ENCODE data around the gene PPP1R13B.

Gene PPP1R13B, protein sequence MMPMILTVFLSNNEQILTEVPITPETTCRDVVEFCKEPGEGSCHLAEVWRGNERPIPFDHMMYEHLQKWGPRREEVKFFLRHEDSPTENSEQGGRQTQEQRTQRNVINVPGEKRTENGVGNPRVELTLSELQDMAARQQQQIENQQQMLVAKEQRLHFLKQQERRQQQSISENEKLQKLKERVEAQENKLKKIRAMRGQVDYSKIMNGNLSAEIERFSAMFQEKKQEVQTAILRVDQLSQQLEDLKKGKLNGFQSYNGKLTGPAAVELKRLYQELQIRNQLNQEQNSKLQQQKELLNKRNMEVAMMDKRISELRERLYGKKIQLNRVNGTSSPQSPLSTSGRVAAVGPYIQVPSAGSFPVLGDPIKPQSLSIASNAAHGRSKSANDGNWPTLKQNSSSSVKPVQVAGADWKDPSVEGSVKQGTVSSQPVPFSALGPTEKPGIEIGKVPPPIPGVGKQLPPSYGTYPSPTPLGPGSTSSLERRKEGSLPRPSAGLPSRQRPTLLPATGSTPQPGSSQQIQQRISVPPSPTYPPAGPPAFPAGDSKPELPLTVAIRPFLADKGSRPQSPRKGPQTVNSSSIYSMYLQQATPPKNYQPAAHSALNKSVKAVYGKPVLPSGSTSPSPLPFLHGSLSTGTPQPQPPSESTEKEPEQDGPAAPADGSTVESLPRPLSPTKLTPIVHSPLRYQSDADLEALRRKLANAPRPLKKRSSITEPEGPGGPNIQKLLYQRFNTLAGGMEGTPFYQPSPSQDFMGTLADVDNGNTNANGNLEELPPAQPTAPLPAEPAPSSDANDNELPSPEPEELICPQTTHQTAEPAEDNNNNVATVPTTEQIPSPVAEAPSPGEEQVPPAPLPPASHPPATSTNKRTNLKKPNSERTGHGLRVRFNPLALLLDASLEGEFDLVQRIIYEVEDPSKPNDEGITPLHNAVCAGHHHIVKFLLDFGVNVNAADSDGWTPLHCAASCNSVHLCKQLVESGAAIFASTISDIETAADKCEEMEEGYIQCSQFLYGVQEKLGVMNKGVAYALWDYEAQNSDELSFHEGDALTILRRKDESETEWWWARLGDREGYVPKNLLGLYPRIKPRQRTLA

DNA sequence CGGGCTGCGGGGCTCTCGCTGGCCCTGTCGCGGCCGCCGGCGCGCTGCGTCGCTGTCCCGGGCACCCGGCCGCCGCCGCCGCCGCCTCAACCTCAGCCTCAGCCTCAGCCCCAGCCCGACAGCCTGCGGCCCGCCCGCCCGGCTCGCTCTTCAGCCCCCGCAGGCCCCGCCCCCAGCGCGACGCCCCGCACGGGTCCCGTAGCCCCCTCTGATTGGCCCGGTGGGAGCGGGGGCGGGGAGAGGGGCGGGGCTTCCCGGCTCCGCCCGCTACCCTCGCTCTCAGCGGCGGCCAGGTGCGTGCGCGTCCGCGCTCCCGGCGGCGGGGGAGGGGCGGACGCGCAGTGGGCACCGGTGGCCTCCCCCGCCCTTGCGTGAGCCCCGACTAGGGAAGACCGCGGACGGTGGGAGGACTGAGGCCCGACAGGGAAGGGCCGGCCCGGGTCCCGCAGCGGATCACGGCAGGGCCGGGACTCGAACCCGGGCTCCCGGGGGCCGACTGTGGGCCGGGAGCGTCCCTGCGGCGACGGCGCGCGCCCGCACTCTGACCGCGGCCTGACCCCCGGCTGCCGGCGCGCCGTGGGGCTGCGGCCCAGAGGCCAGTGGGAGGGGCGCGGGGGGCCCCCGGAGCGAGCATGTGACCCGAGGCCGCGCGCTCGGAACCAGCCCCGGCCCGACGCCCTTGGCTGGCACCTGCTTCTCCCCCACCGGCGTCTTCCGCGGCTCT lies at the start of gene PPP1R13B:
TSS of gene PPP1R13B (minus strand) at position 125 of the 724 bp plus-strand sequence. CDS start 268 bp downstream, outside the sequence.
- TF ChIP-seq, protein P1, sequence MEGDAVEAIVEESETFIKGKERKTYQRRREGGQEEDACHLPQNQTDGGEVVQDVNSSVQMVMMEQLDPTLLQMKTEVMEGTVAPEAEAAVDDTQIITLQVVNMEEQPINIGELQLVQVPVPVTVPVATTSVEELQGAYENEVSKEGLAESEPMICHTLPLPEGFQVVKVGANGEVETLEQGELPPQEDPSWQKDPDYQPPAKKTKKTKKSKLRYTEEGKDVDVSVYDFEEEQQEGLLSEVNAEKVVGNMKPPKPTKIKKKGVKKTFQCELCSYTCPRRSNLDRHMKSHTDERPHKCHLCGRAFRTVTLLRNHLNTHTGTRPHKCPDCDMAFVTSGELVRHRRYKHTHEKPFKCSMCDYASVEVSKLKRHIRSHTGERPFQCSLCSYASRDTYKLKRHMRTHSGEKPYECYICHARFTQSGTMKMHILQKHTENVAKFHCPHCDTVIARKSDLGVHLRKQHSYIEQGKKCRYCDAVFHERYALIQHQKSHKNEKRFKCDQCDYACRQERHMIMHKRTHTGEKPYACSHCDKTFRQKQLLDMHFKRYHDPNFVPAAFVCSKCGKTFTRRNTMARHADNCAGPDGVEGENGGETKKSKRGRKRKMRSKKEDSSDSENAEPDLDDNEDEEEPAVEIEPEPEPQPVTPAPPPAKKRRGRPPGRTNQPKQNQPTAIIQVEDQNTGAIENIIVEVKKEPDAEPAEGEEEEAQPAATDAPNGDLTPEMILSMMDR (IDR thresholded peaks at IDR 0.05; ENCODE audit: control insufficient read depth, extremely low read depth, insufficient read depth), result no peak
- DNase-seq (ENCODE audit: low read depth), result peak; percentile 46
- H3K4me3 ChIP-seq (ENCODE audit: low read depth, low read length), result peak within 1 kb of the TSS; percentile 67

DNA sequence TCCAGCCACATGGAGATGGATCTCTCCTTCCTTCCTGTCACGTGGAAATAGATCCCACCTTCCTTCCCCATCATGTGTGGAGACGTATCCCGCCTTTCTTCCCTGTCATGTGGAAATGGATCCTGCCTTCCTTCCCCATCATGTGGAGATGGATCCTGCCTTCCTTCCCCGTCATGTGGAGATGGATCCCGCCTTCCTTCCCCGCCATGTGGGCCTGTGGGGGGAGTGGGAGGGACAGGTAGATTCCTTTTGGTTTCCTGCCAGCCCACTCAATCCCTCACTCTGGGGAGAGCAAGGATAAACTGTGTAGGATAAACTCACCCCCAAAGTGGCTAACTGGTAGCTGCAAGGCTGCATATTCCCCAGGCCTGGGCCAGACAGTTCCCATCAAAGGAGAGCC lies 49.2 kb upstream of the PPP1R13B start:
- no peak for DNase-seq (ENCODE audit: low read depth)
- TF ChIP-seq, protein P1 (IDR thresholded peaks at IDR 0.05; ENCODE audit: control insufficient read depth, extremely low read depth, insufficient read depth), result no peak
- H3K4me3 ChIP-seq (ENCODE audit: low read depth, low read length), result no peak overlapping the region

DNA sequence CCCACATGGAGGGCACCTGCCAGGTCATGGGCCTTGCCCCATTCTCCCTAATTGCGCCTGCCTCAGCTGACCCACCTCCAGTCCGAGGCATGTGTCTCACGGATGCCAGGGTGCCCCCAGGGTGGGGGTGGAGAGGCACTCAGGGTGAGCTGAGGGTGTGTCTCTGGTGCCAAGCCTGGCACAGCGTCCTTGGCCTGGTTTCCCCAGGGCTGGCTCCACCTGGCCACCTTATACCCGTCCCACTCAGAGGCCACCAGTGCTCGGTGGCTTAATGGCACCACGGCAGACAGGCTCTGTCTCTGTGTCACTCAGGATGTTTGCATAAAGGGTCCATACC lies 47.3 kb upstream of the PPP1R13B start:
- TF ChIP-seq, protein P1 (IDR thresholded peaks at IDR 0.05; ENCODE audit: control insufficient read depth, extremely low read depth, insufficient read depth), result no peak
- no peak for DNase-seq (ENCODE audit: low read depth)
- no peak overlapping the region for H3K4me3 ChIP-seq (ENCODE audit: low read depth, low read length)

DNA sequence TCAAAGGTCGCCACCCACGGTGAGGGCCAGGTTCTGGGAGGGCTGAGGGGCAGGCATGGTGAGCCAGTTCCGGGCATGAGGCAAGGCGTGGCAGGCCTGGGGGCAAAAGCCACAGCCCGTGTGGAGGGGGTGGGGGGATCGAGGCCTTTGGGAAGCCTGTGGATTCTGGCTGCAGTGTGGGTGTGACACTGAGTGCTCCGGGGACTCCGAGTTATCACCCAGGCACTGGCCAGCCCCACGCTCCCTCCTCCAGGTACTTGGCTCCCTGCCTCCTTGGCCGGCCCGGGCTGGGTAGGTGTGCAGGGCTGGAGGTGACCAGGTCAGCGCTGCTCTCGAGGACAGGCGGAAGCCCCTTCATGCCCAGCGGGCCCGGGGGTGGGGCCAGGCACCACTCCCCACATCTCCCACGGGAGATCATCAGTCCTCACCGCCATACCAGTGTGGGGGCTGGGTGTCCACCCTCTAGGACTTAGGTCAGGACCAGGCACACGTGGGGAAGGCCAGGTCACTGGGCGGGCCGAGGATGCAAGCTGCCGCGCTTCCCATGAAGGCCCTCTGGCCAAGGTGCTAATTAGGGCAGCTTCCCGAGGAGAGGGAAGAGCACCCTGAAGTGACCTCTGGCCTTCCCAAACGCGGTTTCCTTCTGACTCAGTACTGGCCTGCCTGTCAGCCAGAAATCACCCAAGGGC lies 46.8 kb upstream of the PPP1R13B start:
- no peak overlapping the region for H3K4me3 ChIP-seq (ENCODE audit: low read depth, low read length)
- TF ChIP-seq, protein P1 (IDR thresholded peaks at IDR 0.05; ENCODE audit: control insufficient read depth, extremely low read depth, insufficient read depth), result no peak
- DNase-seq (ENCODE audit: low read depth), result no peak

DNA sequence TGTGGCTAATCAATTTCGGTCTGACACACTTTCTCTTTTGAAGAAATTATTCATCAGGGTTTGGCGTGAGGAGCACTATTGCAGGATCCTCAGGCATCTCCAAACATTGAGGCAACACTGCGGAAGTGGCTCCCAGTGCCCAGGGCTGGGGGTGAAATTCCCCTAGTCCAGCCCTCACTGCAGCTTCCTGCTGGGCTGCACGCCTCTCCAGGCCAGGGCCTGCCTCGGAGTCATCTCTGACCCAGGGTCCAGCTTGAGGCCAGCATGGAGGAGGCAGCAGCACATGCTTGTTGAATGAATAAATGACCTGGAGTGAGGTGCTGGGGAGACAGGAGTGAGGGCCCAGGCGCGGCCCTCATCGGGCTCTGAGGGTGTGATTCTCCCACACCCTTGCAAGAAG lies 44.9 kb upstream of the PPP1R13B start:
- no peak overlapping the region for H3K4me3 ChIP-seq (ENCODE audit: low read depth, low read length)
- DNase-seq (ENCODE audit: low read depth), result no peak
- TF ChIP-seq, protein P1 (IDR thresholded peaks at IDR 0.05; ENCODE audit: control insufficient read depth, extremely low read depth, insufficient read depth), result no peak

Data from LNCaP clone FGC (cell line).